Muscle of leg (tissue), 11 donors: Measurements from ENCODE around the gene PRKCZ. TPM values are rescaled to one million over a fixed set of nuclear protein-coding genes. Genes with fewer than 3 reads are reported as not detected.

Experiments used
- DNase-seq: peaks from one replicate; pipeline ENCODE4 v3.0.0; 2013
- H3K27ac ChIP-seq: one replicate; pipeline ENCODE4 v1.5.1; 2013; ENCODE audit warnings: mild to moderate bottlenecking, low read length, control low read depth
- H3K27me3 ChIP-seq: one replicate; pipeline ENCODE4 v1.6.1; 2013; ENCODE audit warnings: low read length; ENCODE audit not compliant: control insufficient read depth, insufficient read depth
- H3K36me3 ChIP-seq: one replicate; pipeline ENCODE4 v1.6.1; 2013; ENCODE audit warnings: low read length; ENCODE audit not compliant: control insufficient read depth, insufficient read depth
- H3K4me1 ChIP-seq: one replicate; pipeline ENCODE4 v1.6.1; 2013; ENCODE audit warnings: low read length; ENCODE audit not compliant: control insufficient read depth, insufficient read depth
- H3K4me3 ChIP-seq: one replicate; pipeline ENCODE4 v1.5.1; 2013; ENCODE audit warnings: low read length, control low read depth
- H3K9me3 ChIP-seq: replicated peaks from 2 replicates; pipeline ENCODE4 v1.6.1; 2013; ENCODE audit warnings: low read depth, low read length; ENCODE audit not compliant: control insufficient read depth
- WGBS: methylation state at CpG from one replicate; pipeline ENCODE4 v1.1.5; 2013; ENCODE audit warnings: missing lambda C conversion rate; ENCODE audit not compliant: insufficient coverage; 5-methylcytosine and 5-hydroxymethylcytosine counted together
- polyA plus RNA-seq, 8 donors: library from polyadenylated mRNA; unstranded; fragments of 120-200 nt; gene quantifications; one replicate each; pipeline versions ENCODE4 v1.2.1 to v1.2.3, GENCODE V29; 2013; ENCODE audit warnings: inconsistent platforms in 1 of 8, low replicate concordance in 1 of 8; ENCODE audit not compliant: insufficient read length in 8 of 8, insufficient read depth in 1 of 8
- total RNA-seq: library from RNA; stranded (reverse); fragments of 120-200 nt; gene quantifications from one replicate; pipeline ENCODE4 v1.2.4, GENCODE V29; 2013

The PRKCZ gene
- total and polyA plus RNA-seq, 9 donors: 4.0 to 10.5 (median 5.7) TPM

DNA sequence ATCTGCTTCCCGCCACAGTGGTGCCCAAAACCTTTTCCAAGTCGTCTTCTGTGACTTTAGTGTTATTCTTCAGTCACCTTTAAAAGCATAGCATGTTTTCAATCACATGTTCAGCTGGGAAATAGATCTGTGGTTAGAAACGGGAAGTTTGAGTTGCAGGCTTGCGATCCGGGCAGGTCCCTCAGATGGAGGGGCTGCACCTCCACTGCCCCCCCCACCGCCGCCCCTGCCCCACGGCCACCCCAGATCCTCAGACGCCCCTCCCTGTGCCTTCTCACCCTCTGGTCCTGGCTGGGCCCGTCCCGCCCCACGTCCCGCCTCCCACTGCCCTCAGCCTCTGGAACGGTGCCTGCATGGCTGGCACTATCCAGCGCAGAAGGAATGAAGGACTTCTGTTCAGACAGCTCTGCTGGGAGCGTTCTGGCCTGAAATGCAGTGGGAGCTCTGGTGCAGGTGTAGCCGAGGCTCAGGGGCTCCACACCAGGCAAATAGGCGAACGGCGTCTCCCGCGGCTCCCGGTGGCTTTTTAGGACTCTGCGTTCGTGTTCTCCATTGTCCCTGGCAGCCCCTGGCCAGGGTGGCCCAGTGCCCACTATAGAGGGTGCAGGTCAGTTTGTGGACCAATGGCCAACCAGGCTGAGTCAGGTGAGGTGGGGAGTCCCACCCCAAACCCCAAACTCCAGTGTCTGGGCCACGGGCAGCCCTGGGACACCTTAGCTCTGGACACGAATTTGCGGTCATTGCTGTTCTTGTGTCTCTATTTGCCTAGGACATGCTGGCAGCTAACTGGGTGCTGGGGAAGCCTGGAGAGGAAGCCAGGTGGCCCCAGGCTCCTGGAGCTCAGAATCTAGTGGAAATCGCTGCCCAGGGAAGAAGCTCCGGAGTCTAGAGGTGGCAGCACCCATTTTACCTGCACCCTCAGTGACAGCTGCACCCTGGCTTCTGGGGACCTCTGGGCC is 77.3 kb downstream of the PRKCZ start:
- DNase-seq: peak; percentile 41
- Histone ChIP-seq H3K27ac (no peak overlapping the region), H3K9me3 (no peaks in the 10 kb centered on the region), H3K36me3 (no peaks in the 10 kb centered on the region), H3K4me1 (peaks cover 23% of the 10 kb centered on the region), H3K4me3 (no peak overlapping the region), H3K27me3 (peaks cover 6% of the 10 kb centered on the region)
- WGBS: 73% methylated on average over 20 of the region's 30 CpGs

DNA sequence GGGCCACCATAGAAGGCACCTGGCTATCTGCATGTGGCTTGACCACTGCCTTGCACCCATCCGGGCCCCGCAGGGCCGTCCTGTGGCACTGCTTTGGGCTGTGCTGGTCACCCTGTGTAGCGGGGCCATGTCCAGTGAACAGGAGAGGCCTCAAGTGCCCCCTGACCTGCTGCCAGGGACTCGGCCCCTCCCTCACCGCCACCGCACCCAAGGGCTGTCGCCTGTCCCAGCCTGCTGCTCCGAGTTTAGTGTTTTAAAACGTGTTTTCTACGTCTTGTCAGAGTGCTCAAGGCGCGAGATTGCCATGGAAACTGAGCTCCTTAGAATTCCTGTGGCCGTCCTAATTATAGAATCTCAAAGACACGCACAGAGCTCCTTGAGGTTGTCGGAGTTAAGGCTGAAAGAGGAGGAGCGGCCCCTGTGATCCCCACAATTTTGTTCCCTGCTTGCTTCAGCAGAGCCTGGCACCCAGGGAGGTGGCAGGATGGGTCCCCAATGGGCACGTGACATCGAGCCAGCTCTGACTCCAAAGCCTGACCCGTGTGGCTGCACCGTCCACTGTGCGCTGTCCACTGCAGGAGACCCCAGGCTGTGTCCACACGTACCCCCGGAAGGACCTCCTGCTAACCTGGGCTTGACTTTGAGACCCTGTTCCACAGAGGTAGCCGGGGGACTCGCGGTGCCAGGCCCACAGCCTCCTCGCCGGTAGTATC is 78.1 kb downstream of the PRKCZ start:
- 75% methylated on average over 29 of the region's 29 CpGs for WGBS
- no peaks in the 10 kb centered on the region for H3K36me3 ChIP-seq
- peaks cover 28% of the 10 kb centered on the region for H3K4me1 ChIP-seq
- no peak for DNase-seq
- no peaks in the 10 kb centered on the region for H3K9me3 ChIP-seq
- H3K27me3 ChIP-seq: peaks cover 6% of the 10 kb centered on the region
- no peak overlapping the region for H3K27ac ChIP-seq
- no peak overlapping the region for H3K4me3 ChIP-seq

DNA sequence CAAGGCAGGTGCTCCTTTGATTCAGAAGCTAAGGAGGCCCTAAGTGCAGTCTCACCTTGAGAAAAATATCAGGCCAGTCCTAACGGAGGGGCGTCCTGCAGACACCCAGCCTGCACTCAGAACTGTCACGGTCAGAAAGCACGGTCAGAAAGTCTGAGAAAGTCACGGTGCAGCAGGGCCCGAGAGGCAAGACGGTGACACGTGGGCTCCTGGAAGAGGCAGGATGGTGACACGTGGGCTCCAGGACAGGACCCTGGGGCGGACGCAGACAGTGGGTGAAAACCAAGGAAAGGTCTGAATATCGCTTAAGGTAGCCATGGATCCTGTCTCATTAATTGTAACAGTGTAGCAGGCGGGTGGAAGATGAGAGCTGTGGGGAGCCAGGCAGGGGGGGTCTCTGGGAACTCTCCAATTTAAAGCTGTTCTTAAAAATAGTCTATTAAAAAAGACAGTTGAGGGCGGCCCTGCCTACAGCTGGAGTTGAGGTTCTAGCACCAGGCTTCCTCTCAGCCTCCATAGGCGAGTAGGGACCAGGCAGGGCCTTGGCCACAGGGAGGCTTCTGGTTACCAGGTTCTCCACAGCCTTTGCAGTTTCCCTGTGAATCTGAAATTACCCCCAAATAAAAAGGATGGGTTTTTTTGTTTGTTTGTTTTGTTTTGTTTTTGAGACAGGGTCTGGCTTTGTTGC is 79.2 kb downstream of the PRKCZ start:
- DNase-seq: no peak
- no peak overlapping the region for H3K27ac ChIP-seq
- peaks cover 6% of the 10 kb centered on the region for H3K27me3 ChIP-seq
- WGBS: 81% methylated on average over 13 of the region's 15 CpGs
- H3K4me3 ChIP-seq: no peak overlapping the region
- H3K9me3 ChIP-seq: no peaks in the 10 kb centered on the region
- H3K4me1 ChIP-seq: peaks cover 35% of the 10 kb centered on the region
- no peaks in the 10 kb centered on the region for H3K36me3 ChIP-seq

DNA sequence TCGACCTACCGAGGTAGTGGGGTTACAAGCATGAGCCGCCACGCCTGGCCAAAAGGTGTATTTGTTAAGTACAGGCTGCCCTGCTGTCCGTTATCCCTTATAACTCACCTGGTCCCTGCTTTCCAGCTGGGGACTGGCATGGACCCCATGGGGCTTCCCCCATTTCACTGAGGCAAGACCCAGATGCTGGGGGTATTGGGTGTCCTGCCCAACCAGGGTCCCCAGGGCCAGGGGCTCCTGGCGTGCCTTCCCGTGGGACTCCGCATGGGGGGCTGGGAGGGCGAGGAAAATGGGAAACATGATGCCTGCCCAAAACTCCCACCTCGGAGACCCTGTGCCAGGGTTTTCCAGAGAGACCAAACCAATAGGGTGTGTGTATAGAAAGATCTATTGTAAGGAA is 79.9 kb downstream of the PRKCZ start:
- H3K4me1 ChIP-seq: peaks cover 40% of the 10 kb centered on the region
- no peak for DNase-seq
- WGBS: 88% methylated on average over 5 of the region's 10 CpGs
- no peaks in the 10 kb centered on the region for H3K36me3 ChIP-seq
- no peaks in the 10 kb centered on the region for H3K9me3 ChIP-seq
- peaks cover 6% of the 10 kb centered on the region for H3K27me3 ChIP-seq
- no peak overlapping the region for H3K27ac ChIP-seq
- H3K4me3 ChIP-seq: no peak overlapping the region

DNA sequence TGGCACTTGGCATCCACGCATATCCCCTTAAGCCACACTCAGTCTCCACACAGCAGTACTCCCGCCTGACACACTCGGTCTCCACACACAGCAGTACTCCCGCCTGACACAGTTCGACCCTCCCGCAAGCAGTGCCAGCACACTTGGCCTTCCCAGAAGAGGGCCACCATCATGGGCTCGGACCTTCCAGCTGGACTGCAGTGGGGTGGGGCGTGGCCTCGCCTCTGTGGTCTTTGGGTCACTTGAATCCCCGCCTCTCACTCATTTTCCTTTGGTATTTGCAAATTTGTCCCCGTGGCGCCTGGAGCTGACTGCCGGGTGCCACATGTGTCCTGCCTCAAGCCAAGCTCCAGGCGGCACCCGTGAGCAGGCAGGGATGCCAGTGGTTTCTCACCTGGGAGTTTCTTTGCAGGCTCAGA is 80.7 kb downstream of the PRKCZ start:
- Histone ChIP-seq H3K4me3 (no peak overlapping the region), H3K27ac (no peak overlapping the region), H3K36me3 (no peaks in the 10 kb centered on the region), H3K27me3 (peaks cover 6% of the 10 kb centered on the region), H3K4me1 (peaks cover 40% of the 10 kb centered on the region), H3K9me3 (no peaks in the 10 kb centered on the region)
- DNase-seq: no peak
- 91% methylated on average over 10 of the region's 15 CpGs for WGBS

DNA sequence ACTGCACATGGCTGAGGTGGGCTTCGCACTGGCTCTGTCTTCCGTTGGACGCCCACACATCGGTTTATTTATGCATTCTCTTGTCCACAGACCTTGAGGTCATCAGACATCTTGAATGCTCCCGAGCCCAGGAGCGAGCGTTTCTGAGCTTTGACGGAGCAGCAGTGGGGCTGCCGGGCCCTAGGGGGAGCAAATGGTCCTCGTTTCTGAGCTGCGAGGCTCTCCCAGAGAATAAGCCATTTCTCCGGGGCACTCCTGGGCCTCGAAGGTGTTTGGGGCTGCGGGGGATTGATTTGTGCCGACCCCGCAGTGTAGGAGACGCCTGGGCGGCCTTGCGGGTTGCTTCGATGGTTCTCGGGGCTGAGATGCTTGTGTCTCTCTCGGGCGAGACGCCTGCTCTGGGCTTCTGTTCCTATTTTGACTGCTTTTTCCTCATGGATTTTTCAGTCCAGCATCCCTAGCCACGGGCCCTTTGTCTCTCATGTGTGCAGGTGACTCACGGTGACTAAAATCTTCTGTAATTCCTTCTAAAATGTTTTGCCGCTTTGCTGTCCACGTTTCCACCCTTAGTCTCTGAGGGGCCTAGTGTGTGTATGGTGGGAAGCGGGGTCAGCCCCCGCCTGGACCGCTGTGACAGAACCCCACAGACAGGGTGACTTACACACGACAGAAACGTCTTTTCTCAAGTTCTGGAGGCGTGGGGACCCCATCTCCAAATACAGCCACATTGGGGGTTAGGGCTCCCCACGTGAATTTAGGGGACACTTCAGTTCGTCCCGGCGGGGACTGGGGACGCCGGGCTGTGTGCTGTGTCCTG is 82.2 kb downstream of the PRKCZ start:
- DNase-seq: peak; percentile 72
- H3K9me3 ChIP-seq: no peaks in the 10 kb centered on the region
- peak overlapping the region; percentile 94 for H3K27ac ChIP-seq
- peaks cover 48% of the 10 kb centered on the region for H3K4me1 ChIP-seq
- 20% methylated on average over 30 of the region's 40 CpGs for WGBS
- peaks cover 7% of the 10 kb centered on the region for H3K27me3 ChIP-seq
- H3K36me3 ChIP-seq: no peaks in the 10 kb centered on the region
- H3K4me3 ChIP-seq: peak overlapping the region; percentile 31

DNA sequence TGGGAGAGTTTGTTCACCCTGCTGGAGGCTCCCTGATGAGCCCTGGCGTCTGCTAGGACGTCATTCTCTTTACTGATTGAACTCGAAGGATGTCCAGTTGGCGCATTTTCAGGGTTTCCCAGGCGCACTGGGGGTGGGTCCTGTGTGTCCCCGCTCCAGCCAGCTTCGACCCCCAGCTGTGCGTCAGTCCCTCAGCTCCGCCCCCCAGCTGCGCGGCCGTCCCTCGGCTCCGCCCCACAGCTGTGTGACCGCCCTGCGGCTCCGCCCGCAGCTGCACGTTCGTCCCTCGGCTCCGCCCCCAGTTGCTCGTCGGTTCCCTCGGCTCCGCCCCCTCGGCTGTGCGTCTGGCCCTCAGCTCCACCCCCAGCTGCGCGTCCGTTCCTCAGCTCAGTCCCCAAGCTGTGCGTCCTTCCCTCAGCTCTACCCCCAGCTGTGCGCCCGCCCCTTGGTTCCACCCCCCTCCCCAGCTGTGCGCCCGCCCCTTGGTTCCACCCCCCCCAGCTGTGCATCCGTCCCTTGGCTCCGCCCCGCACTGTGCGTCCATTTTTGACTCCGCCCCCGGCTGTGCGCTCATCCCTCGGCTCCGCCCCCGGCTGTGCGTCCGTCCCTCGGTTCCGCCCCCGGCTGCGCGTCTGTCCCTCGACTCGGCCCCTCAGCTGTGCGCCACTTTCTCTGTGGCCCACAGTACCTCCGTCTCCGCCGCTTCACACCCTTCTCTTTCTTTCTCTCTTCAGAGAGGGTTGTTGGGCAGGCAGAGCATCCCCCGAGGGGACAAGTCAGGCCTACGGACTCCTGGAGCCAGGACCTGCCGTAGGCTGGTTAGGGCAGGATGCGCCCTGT is 83.0 kb downstream of the PRKCZ start:
- WGBS: 3% methylated on average over 56 of the region's 63 CpGs
- peak overlapping the region; percentile 97 for H3K27ac ChIP-seq
- peak; percentile 99 for DNase-seq
- H3K27me3 ChIP-seq: peaks cover 9% of the 10 kb centered on the region
- no peaks in the 10 kb centered on the region for H3K36me3 ChIP-seq
- H3K4me1 ChIP-seq: peaks cover 47% of the 10 kb centered on the region
- H3K9me3 ChIP-seq: no peaks in the 10 kb centered on the region
- peak overlapping the region; percentile 31 for H3K4me3 ChIP-seq

DNA sequence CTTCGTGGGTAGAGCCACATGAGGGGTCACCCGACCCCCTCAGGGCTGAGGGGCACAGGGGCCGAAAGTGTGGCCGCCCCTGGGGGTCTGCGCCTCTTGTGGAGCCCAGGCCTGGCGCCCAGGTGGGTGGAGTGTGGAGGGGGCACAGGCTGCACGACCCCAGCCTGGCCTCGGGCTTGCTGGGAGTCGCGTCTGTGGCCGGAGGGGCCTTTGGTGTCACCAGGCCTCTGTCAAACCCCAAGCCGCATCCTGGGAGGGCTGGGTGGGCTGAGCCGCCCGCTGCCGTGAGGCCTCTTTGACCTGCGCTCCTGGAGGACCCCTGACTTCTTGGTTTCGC is 83.6 kb downstream of the PRKCZ start:
- Histone ChIP-seq H3K36me3 (no peaks in the 10 kb centered on the region), H3K27ac (peak overlapping the region; percentile 97), H3K27me3 (peaks cover 6% of the 10 kb centered on the region), H3K4me1 (peaks cover 47% of the 10 kb centered on the region), H3K9me3 (no peaks in the 10 kb centered on the region), H3K4me3 (peak overlapping the region; percentile 27)
- 72% methylated on average over 14 of the region's 17 CpGs for WGBS
- DNase-seq: no peak

DNA sequence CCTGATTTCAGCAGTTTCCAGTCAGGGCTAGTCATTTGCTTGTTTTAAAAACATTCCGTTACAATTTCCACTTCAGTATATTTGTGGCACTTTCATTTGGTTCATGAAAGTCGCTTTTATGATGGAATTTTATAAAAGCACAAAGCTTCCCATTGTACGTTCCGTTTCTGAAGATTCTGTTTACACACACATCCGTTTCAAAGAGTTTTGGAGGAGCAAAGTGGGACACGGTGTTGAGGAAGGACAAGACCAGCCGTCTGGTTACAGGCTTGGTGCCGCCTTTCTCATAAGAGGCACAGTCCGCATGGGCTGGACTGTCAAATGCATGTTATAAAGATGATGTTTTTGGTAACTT is 84.0 kb downstream of the PRKCZ start:
- no peak for DNase-seq
- 78% methylated on average over 5 of the region's 9 CpGs for WGBS
- Histone ChIP-seq H3K9me3 (no peaks in the 10 kb centered on the region), H3K4me1 (peaks cover 47% of the 10 kb centered on the region), H3K27ac (peak overlapping the region; percentile 97), H3K4me3 (no peak overlapping the region), H3K27me3 (peaks cover 6% of the 10 kb centered on the region), H3K36me3 (no peaks in the 10 kb centered on the region)
